IPS-15b (cell line): ENCODE data around the gene ZMIZ1.

Source experiments
- H3K27me3 ChIP-seq: one replicate; pipeline ENCODE4 v1.6.1; 2013; ENCODE audit warnings: low read length; ENCODE audit not compliant: control insufficient read depth, insufficient read depth
- H3K36me3 ChIP-seq: one replicate; pipeline ENCODE4 v1.6.1; 2013; ENCODE audit warnings: low read length; ENCODE audit not compliant: control insufficient read depth, insufficient read depth
- H3K4me1 ChIP-seq: one replicate; pipeline ENCODE4 v1.6.1; 2013; ENCODE audit warnings: mild to moderate bottlenecking, low read length; ENCODE audit not compliant: control insufficient read depth, insufficient read depth
- H3K4me3 ChIP-seq: one replicate; pipeline ENCODE4 v1.5.1; 2013; ENCODE audit warnings: low read depth, low read length
- H3K9ac ChIP-seq: one replicate; pipeline ENCODE4 v1.6.1; 2013; ENCODE audit warnings: low read depth, mild to moderate bottlenecking, low read length
- H3K9me3 ChIP-seq: one replicate; pipeline ENCODE4 v1.6.1; 2013; ENCODE audit warnings: mild to moderate bottlenecking, low read length; ENCODE audit not compliant: control insufficient read depth, insufficient read depth

Gene ZMIZ1

DNA sequence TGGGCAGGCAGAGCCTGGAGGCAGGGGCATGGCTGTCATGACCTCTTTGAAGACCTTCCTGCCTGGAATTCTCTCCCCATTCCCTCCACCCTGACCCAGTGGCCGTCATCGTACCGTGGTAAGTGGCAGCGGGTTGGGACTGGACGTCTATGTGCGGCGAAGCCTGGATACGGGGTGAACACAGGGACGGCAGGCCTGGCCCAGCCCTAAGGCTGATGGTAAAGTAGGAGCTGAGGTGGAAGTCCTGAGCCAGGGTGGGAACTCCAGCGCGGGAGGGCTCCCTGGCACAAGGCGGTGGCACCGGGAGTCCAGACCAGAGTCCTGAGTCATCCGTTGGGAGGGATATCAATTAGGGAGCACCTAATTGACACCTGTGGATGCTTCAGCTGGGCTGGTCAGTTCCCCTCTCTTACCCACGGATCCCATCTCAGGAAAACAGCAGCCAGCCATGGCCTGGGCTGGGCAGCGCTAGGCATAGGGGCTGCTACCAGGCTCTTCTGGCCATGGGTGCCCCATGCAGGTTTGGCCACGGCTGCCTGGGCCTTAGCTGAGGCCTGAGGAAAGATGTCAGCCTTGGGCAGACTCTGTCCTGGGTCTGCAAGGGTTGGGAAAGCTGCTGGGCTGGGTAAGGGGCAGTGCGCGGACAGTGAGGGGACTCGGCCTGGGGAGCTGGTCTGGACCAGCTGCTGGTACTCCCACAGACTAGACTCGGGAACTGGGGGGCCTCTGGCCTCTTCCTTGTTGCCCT lies 281.8 kb downstream of the ZMIZ1 start:
- H3K27me3 ChIP-seq = no peaks in the 10 kb centered on the region
- H3K9ac ChIP-seq = no peak overlapping the region
- H3K9me3 ChIP-seq = no peaks in the 10 kb centered on the region
- H3K4me1 ChIP-seq = peaks cover 4% of the 10 kb centered on the region
- H3K36me3 ChIP-seq = peaks cover 42% of the 10 kb centered on the region
- H3K4me3 ChIP-seq = no peak overlapping the region

DNA sequence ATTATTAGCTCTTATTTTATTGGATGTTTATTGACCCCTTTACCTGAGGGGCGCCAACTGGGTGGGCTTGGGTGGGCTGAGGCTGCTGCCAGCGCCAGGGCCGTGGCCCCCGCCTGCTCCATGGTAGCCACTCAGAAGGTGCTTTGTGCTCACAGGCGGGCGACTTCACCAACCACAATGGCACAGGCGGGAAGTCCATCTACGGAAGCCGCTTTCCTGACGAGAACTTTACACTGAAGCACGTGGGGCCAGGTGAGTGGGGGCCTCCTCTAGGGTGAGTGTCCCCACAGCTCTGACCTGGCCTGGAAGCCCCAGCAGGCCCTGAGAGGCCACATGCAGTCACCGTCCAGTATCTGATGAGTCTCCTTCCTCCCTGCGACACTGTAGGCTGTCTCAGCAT lies 282.6 kb downstream of the ZMIZ1 start:
- H3K9me3 ChIP-seq = no peaks in the 10 kb centered on the region
- H3K4me3 ChIP-seq = no peak overlapping the region
- H3K27me3 ChIP-seq = no peaks in the 10 kb centered on the region
- H3K36me3 ChIP-seq = peaks cover 42% of the 10 kb centered on the region
- H3K9ac ChIP-seq = no peak overlapping the region
- peaks cover 4% of the 10 kb centered on the region for H3K4me1 ChIP-seq

DNA sequence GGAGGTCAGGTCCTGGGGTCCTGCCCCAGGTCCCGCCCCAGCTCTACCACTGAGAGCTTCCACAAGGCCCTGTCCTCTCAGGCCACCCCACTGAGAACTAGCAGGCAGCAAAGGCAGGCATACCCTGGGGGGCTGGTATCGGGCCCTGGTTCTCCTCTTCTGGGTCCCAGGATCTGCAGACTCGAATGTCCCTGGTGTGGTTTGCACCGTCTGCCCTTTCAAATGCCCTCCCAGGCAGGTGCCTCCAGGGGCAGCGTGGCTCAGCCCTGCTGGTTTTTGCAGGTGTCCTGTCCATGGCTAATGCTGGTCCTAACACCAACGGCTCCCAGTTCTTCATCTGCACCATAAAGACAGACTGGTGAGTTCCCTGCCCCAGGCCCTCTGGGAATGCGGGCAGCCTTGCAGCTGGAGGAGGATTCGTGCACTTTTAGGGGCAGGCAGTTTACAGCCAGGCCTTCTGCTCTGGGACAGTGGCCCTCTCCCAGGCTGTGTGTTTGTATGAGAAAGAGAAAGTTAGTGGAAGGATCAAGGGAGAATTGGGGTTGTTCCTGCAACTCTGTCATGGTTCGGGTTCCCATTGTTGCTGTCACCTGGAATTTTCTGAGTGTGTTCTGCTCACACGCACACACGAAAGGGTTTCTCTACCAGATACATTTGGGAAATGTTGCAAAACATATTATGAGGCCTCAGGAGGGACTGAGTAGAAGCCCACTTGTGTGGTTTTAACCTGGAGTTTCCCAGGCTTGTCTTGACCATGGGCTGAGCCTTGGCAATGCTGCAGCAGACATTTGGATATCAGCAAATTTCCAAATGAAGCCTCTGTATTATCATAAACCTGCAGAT lies 283.5 kb downstream of the ZMIZ1 start:
- Histone ChIP-seq H3K4me1 (no peaks in the 10 kb centered on the region), H3K9me3 (no peaks in the 10 kb centered on the region), H3K4me3 (no peak overlapping the region), H3K36me3 (peaks cover 42% of the 10 kb centered on the region), H3K27me3 (no peaks in the 10 kb centered on the region), H3K9ac (no peak overlapping the region)

DNA sequence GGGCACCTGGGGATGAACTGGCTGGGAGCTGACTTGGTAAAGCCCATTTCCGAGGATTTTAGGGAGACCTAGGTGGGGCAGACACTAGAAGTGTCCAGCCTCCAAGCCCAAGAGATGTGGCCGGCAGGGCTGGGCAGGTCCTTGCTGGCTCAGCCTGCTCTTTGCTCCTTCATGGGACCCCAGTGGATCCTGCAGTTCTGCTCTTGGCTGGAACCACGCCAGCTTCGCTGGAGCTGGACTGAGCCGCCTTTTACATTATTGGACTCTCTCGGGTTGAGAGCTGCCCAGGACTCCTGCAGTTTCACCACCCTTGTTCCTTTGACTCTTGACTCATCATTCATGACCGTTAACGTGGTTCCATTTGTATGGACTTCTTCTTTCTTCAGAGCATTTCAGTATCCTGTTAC lies 284.2 kb downstream of the ZMIZ1 start:
- Histone ChIP-seq H3K9me3 (no peaks in the 10 kb centered on the region), H3K9ac (no peak overlapping the region), H3K36me3 (peaks cover 42% of the 10 kb centered on the region), H3K4me1 (no peaks in the 10 kb centered on the region), H3K27me3 (no peaks in the 10 kb centered on the region), H3K4me3 (no peak overlapping the region)

DNA sequence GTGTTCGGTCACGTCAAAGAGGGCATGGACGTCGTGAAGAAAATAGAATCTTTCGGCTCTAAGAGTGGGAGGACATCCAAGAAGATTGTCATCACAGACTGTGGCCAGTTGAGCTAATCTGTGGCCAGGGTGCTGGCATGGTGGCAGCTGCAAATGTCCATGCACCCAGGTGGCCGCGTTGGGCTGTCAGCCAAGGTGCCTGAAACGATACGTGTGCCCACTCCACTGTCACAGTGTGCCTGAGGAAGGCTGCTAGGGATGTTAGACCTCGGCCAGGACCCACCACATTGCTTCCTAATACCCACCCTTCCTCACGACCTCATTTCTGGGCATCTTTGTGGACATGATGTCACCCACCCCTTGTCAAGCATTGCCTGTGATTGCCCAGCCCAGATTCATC lies 285.0 kb downstream of the ZMIZ1 start:
- H3K4me3 ChIP-seq = no peak overlapping the region
- H3K4me1 ChIP-seq = no peaks in the 10 kb centered on the region
- no peak overlapping the region for H3K9ac ChIP-seq
- H3K27me3 ChIP-seq = no peaks in the 10 kb centered on the region
- H3K36me3 ChIP-seq = peaks cover 42% of the 10 kb centered on the region
- H3K9me3 ChIP-seq = no peaks in the 10 kb centered on the region

DNA sequence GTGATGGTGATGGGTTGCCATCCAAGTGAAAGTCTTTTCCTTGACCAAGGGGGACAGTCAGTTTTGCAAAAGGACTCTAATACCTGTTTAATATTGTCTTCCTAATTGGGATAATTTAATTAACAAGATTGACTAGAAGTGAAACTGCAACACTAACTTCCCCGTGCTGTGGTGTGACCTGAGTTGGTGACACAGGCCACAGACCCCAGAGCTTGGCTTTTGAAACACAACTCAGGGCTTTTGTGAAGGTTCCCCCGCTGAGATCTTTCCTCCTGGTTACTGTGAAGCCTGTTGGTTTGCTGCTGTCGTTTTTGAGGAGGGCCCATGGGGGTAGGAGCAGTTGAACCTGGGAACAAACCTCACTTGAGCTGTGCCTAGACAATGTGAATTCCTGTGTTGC lies 285.4 kb downstream of the ZMIZ1 start:
- H3K4me3 ChIP-seq = no peak overlapping the region
- H3K27me3 ChIP-seq = no peaks in the 10 kb centered on the region
- no peaks in the 10 kb centered on the region for H3K9me3 ChIP-seq
- H3K36me3 ChIP-seq = peaks cover 40% of the 10 kb centered on the region
- H3K9ac ChIP-seq = no peak overlapping the region
- no peaks in the 10 kb centered on the region for H3K4me1 ChIP-seq

DNA sequence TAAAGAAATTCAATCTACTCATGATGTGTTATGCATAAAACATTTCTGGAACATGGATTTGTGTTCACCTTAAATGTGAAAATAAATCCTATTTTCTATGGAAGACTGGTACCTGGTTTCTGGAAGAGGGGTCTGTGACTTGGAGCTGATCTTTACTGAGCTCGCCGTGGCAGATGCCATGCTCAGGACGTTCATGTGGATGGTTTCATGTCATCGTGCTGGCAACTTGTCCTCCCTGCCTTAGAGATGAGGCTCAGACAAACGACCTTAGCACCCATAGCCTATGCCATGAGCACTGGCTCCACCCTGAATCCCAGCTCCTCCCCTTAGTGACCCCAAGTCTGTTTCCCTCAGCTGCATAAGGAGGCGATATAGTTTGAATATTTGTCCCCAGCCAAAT lies 285.8 kb downstream of the ZMIZ1 start:
- Histone ChIP-seq H3K27me3 (no peaks in the 10 kb centered on the region), H3K9ac (no peak overlapping the region), H3K4me3 (no peak overlapping the region), H3K4me1 (no peaks in the 10 kb centered on the region), H3K36me3 (peaks cover 36% of the 10 kb centered on the region), H3K9me3 (no peaks in the 10 kb centered on the region)

DNA sequence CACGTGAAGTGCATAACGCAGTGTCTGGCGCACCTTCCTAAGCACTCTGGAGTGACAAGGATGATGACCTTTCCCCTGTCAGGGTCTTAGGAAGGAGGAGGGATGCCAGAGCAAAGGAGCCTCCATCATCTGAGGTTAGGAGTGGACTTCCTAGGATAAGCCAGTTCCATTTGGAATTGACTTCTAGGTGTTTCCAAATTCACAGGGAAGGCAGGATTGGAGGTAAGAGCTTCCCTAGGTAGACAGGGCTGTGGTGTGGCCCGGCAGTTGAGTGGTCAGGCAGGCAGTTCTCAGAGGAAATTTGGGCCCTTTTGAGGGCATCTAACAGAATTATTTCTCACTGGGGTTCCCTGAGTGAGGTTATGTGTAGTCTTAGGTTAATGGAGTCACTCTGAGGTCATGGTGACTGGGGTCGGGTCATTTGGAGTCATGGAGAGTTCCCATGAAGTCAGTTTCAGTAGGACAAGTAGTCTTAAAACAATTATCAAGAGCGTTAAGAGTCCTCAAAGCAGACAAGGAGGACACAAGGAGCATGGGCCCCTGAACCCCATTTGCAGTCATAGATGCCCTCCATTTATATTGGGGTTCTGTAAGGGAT lies 286.8 kb downstream of the ZMIZ1 start:
- Histone ChIP-seq H3K4me1 (no peaks in the 10 kb centered on the region), H3K36me3 (peaks cover 27% of the 10 kb centered on the region)

DNA sequence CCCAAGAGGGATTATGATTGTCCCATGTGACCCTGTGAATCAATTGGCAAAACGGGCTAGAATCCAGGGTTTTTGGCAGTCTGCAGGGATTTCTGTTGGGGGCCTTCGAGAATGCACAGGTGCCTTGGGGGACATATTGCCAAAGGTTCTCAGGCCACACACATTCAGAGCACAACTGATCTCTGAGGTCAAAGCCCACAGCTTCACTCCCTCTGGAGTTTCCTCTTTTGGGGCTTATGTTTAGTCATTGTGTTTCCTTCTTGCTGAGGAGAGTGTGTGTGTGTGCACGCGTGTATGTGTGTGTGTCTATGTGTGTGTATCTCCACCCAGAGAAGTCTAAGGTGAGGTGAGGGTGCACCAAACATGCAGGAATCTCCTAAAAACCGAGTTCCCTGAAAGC lies 287.3 kb downstream of the ZMIZ1 start:
- no peak overlapping the region for H3K4me3 ChIP-seq
- H3K4me1 ChIP-seq = no peaks in the 10 kb centered on the region
- H3K27me3 ChIP-seq = no peaks in the 10 kb centered on the region
- no peak overlapping the region for H3K9ac ChIP-seq
- no peaks in the 10 kb centered on the region for H3K9me3 ChIP-seq
- peaks cover 22% of the 10 kb centered on the region for H3K36me3 ChIP-seq

More for the DNA sequence above, 286.8 kb downstream of the ZMIZ1 start:
- H3K27me3 ChIP-seq = no peaks in the 10 kb centered on the region
- no peak overlapping the region for H3K9ac ChIP-seq
- no peak overlapping the region for H3K4me3 ChIP-seq
- no peaks in the 10 kb centered on the region for H3K9me3 ChIP-seq

DNA sequence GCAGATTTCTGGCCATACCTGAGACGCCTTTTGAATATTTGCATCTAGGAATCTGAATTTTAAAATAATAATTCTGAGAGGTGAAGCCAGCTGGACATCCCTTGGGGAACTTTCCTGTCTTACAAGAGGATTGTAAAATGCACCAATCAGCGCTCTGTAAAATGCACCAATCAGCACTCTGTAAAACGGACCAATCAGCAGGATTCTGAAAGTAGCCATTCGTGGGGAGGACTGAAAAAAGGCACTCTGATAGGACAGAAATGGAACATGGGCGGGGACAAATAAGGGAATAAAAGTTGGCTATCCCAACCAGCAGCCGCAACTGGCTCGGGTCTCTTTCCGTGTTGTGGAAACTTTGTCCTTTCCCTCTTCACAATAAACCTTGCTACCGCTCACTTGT lies 288.4 kb downstream of the ZMIZ1 start:
- H3K4me1 ChIP-seq = no peaks in the 10 kb centered on the region
- peaks cover 13% of the 10 kb centered on the region for H3K36me3 ChIP-seq
- no peaks in the 10 kb centered on the region for H3K27me3 ChIP-seq
- H3K4me3 ChIP-seq = no peak overlapping the region
- H3K9me3 ChIP-seq = no peaks in the 10 kb centered on the region
- no peak overlapping the region for H3K9ac ChIP-seq

DNA sequence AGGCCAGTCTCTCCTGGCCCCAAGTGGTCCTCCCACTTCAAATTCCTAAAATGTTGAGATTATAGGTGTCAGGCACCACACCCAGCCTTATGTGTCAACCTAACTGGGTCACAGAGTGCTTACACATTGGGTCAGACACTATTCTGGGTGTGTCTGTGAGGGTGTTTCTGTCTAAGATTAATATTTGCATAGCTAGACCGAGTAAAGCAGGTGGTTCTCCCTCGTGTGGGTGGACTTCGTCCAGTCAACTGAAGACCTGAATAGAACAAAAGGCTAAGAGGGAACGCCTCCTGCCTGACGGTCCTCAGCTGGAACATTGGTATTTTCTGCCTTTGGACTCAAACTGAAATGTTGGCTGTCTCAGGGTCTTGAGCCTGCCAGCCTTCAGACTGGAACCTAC lies 290.0 kb downstream of the ZMIZ1 start:
- H3K9ac ChIP-seq = no peak overlapping the region
- no peaks in the 10 kb centered on the region for H3K4me1 ChIP-seq
- no peaks in the 10 kb centered on the region for H3K9me3 ChIP-seq
- H3K27me3 ChIP-seq = no peaks in the 10 kb centered on the region
- H3K36me3 ChIP-seq = peaks cover 2% of the 10 kb centered on the region
- H3K4me3 ChIP-seq = no peak overlapping the region
